ENCODE results near the gene THBS1.

The THBS1 gene

GRCh38 chr15:39589193-39589814 is 8.4 kb downstream of the THBS1 start:
- DNase-seq (ENCODE audit: low read depth): no peak

DNA sequence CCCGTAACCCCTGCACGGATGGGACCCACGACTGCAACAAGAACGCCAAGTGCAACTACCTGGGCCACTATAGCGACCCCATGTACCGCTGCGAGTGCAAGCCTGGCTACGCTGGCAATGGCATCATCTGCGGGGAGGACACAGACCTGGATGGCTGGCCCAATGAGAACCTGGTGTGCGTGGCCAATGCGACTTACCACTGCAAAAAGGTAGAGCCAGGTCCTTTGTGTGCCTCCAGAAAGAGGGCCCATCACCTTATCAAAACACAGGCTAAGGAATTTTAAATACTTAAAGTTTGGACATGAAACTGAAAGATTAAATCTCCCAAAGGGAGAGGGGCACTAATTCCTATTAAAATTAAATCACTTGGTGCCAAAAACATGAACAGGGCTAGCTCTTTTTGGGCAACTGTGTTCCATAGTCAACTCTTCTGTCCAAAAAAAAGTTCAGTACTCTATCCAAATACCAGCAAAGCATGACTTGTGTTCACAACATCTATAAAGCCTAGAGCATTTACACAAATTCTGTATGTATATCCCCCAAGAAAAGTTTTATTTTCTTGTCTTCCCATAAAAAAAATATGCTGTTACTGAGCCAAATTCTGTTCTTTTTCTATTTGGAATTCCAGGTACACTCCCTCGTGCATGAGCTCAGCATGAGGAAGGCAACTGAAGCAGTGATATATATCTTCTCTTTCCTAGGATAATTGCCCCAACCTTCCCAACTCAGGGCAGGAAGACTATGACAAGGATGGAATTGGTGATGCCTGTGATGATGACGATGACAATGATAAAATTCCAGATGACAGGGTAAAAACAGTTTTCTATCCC is 9.2 kb downstream of the THBS1 start:
- DNase-seq (ENCODE audit: low read depth): no peak

- no peak for DNase-seq (ENCODE audit: low read depth)
Measured at GRCh38 chr15:39591141-39591895, 10.4 kb downstream of the THBS1 start.

- no peak for DNase-seq (ENCODE audit: low read depth)
Measured at GRCh38 chr15:39591896-39592315, 11.0 kb downstream of the THBS1 start.

GRCh38 chr15:39592500-39592899 is 11.6 kb downstream of the THBS1 start:
- no peak for DNase-seq (ENCODE audit: low read depth)

GRCh38 chr15:39593071-39593655 is 12.3 kb downstream of the THBS1 start:
- no peak for DNase-seq (ENCODE audit: low read depth)

GRCh38 chr15:39593656-39594445 is 13.0 kb downstream of the THBS1 start:
- no peak for DNase-seq (ENCODE audit: low read depth)

DNA sequence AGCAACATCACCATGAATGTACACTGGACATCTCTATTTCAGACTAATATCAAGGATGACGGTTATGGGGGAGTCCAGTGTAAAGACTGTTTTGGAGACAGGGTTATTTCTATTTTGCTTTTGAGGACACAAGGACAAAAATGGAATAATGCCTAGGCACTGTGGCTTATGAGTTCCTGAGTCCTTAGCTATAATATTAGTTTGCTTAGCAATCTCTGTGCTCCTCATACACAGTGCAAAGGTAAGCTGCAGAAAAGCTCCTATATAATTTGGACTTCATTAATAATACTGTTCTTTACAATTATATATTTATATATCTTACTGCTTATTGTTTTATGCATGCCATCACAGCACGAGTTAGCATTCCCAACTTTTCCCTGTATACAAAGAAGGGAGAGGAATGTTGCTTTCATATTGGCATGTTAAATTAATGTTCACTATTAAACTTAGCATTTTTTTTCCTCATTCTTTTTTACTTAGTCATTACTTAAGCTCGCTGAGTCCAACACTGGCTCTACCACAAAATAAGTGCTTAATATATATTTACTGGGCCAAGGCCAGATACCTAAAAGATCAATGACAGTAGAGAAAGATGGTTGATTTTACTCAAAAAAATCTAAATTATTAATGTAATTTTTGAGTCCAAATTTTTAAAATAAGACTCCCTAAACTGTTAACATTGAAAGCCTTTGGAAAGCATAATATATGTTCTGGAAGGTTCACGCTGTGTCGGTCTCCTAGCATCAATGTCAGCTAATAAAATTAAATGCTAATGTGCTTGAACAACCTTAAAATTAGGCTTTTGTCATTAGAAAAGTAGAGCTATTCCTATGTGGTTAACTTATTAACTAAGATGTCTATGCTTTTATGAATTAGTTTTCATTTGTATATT is 13.8 kb downstream of the THBS1 start:
- DNase-seq (ENCODE audit: low read depth): no peak

DNA sequence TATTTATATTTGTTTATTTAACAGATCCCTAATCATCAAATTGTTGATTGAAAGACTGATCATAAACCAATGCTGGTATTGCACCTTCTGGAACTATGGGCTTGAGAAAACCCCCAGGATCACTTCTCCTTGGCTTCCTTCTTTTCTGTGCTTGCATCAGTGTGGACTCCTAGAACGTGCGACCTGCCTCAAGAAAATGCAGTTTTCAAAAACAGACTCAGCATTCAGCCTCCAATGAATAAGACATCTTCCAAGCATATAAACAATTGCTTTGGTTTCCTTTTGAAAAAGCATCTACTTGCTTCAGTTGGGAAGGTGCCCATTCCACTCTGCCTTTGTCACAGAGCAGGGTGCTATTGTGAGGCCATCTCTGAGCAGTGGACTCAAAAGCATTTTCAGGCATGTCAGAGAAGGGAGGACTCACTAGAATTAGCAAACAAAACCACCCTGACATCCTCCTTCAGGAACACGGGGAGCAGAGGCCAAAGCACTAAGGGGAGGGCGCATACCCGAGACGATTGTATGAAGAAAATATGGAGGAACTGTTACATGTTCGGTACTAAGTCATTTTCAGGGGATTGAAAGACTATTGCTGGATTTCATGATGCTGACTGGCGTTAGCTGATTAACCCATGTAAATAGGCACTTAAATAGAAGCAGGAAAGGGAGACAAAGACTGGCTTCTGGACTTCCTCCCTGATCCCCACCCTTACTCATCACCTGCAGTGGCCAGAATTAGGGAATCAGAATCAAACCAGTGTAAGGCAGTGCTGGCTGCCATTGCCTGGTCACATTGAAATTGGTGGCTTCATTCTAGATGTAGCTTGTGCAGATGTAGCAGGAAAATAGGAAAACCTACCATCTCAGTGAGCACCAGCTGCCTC is 14.7 kb downstream of the THBS1 start:
- no peak for DNase-seq (ENCODE audit: low read depth)

DNA sequence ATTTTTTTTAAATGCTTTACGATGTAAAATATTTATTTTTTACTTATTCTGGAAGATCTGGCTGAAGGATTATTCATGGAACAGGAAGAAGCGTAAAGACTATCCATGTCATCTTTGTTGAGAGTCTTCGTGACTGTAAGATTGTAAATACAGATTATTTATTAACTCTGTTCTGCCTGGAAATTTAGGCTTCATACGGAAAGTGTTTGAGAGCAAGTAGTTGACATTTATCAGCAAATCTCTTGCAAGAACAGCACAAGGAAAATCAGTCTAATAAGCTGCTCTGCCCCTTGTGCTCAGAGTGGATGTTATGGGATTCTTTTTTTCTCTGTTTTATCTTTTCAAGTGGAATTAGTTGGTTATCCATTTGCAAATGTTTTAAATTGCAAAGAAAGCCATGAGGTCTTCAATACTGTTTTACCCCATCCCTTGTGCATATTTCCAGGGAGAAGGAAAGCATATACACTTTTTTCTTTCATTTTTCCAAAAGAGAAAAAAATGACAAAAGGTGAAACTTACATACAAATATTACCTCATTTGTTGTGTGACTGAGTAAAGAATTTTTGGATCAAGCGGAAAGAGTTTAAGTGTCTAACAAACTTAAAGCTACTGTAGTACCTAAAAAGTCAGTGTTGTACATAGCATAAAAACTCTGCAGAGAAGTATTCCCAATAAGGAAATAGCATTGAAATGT is 15.6 kb downstream of the THBS1 start:
- DNase-seq (ENCODE audit: low read depth): no peak

- no peak for DNase-seq (ENCODE audit: low read depth)
Measured at GRCh38 chr15:39597336-39597735, 16.5 kb downstream of the THBS1 start.

DNA sequence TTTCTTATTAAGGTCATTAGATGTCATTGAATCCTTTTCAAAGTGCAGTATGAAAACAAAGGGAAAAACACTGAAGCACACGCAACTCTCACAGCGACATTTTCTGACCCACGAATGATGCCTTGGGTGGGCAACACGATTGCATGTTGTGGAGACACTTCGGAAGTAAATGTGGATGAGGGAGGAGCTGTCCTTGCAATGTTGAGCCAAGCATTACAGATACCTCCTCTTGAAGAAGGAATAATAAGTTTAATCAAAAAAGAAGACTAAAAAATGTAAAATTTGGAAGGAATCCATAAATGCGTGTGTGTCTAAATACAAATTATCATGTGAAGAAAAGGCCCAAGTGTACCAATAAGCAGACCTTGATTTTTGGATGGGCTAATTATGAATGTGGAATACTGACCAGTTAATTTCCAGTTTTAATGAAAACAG is 16.9 kb downstream of the THBS1 start:
- no peak for DNase-seq (ENCODE audit: low read depth)

- DNase-seq (ENCODE audit: low read depth): no peak
Measured at GRCh38 chr15:39598186-39598850, 17.4 kb downstream of the THBS1 start.

- no peak for DNase-seq (ENCODE audit: low read depth)
Measured at GRCh38 chr15:39598958-39599845, 18.3 kb downstream of the THBS1 start.

DNA sequence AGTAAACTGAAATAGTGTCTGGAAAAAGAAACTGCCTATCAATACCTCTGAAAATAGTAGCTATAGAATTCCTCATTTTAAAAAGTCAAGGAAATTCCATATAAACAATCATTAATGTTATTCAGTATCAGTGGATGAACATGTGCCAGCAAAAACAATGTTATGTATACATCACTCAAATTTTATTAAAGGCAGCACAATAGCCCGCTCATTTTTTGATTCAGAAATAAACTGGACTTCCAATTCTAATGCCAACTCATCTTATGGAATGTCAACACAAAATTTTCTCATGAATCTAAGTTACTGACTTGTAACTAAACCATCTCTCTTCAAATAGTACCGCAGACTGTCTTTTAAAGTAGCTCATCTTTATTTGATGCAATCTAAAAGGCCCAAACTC is 19.0 kb downstream of the THBS1 start:
- no peak for DNase-seq (ENCODE audit: low read depth)

DNA sequence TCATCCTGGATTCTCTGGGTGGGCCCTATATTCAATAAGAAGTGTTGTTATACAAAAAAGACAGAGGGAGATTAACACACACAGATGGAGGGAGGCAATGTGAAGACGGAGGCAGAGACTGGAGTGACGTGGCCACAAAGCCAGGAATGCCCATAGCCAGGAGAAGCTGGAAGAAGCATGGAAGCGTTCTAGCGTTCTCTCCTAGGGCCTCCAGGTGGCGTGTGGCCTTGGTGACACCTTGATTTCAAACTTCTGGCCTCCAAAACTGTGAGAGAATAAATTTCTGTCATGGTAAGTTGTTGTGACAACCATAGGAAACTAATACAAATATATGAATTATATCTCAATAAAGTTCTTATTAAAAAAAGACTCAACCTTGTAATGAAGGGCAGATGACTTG is 21.3 kb downstream of the THBS1 start:
- no peak for DNase-seq (ENCODE audit: low read depth)

GRCh38 chr15:39605146-39605545 is 24.3 kb downstream of the THBS1 start:
- no peak for DNase-seq (ENCODE audit: low read depth)
